ENCODE measurements around the gene CGGBP1.

Gene CGGBP1

GRCh38 chr3:88009066-88009465 lies 49.7 kb downstream of the CGGBP1 start:
- TF ChIP-seq, protein P1, sequence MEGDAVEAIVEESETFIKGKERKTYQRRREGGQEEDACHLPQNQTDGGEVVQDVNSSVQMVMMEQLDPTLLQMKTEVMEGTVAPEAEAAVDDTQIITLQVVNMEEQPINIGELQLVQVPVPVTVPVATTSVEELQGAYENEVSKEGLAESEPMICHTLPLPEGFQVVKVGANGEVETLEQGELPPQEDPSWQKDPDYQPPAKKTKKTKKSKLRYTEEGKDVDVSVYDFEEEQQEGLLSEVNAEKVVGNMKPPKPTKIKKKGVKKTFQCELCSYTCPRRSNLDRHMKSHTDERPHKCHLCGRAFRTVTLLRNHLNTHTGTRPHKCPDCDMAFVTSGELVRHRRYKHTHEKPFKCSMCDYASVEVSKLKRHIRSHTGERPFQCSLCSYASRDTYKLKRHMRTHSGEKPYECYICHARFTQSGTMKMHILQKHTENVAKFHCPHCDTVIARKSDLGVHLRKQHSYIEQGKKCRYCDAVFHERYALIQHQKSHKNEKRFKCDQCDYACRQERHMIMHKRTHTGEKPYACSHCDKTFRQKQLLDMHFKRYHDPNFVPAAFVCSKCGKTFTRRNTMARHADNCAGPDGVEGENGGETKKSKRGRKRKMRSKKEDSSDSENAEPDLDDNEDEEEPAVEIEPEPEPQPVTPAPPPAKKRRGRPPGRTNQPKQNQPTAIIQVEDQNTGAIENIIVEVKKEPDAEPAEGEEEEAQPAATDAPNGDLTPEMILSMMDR (IDR thresholded peaks at IDR 0.05; ENCODE audit: unreplicated experiment in 3 of 3): no peak
- Mint-ChIP-seq H3K27ac (no peak overlapping the region), H3K9me3 (no peaks in the 10 kb centered on the region), H3K27me3 (ENCODE audit: low read depth) (no peaks in the 10 kb centered on the region), H3K4me1 (no peaks in the 10 kb centered on the region), H3K4me3 (no peak overlapping the region), H3K36me3 (ENCODE audit: low read depth) (no peaks in the 10 kb centered on the region)

DNA sequence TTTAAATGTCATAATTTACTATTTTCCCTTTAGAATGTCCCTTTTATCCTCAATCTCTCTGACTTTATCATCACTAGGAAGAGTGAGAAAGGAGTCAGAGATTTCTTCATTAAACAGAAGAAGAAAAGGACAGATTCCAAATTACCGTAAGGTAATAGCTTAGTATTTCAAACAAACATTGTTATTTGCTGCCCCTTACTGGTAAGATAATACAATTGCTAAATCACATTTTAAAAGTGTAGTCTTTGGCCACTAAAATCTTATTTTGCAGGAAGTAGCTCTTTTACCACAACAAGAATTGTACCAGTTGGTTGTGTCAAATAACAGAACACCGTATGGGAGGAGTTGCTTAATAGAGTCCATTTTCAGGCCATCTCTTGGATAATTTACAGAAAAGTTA lies 53.7 kb downstream of the CGGBP1 start:
- no peaks in the 10 kb centered on the region for H3K36me3 Mint-ChIP-seq (ENCODE audit: low read depth)
- TF ChIP-seq, protein P1 (IDR thresholded peaks at IDR 0.05; ENCODE audit: unreplicated experiment in 3 of 3): peak; percentile 26 to 58 (median 46)
- H3K4me3 Mint-ChIP-seq: no peak overlapping the region
- H3K4me1 Mint-ChIP-seq: no peaks in the 10 kb centered on the region
- no peak overlapping the region for H3K27ac Mint-ChIP-seq
- H3K27me3 Mint-ChIP-seq (ENCODE audit: low read depth): no peaks in the 10 kb centered on the region
- no peaks in the 10 kb centered on the region for H3K9me3 Mint-ChIP-seq

DNA sequence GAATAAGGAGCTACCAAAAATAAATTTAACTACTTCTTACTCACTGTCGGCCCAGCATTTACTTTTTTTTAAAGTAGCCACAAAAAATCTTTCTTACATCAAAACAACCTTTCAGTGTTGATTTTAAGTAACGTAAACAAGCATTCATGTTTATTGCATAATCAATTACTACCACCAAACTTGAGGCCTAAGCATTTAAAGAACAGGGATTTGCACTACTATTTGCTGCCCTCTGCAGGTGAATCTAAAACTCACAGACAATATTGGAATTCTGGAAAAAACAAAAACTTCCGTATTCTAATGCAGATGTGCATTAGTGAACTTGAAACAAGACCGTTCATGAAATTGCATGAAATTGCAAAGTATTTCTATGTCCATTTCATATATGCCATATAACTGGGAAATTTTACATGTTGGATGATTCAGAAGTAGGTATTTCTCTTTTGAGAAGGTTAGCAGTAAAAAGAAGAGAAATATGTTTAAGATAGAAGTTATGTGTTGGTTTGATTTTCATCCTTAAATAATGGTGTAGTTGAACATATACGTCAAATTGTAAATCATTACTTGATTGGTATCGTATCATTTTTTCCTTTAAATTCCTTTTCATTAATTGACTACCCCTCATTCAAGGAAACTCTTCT lies 55.6 kb downstream of the CGGBP1 start:
- H3K36me3 Mint-ChIP-seq (ENCODE audit: low read depth): no peaks in the 10 kb centered on the region
- H3K27me3 Mint-ChIP-seq (ENCODE audit: low read depth): no peaks in the 10 kb centered on the region
- TF ChIP-seq, protein P1 (IDR thresholded peaks at IDR 0.05; ENCODE audit: unreplicated experiment in 3 of 3): peak; percentile 73 to 87 (median 78)
- H3K4me1 Mint-ChIP-seq: no peaks in the 10 kb centered on the region
- H3K4me3 Mint-ChIP-seq: no peak overlapping the region
- H3K9me3 Mint-ChIP-seq: no peaks in the 10 kb centered on the region
- no peak overlapping the region for H3K27ac Mint-ChIP-seq

- H3K27ac Mint-ChIP-seq: no peak overlapping the region
- TF ChIP-seq, protein P1 (IDR thresholded peaks at IDR 0.05; ENCODE audit: unreplicated experiment in 3 of 3): no peak
- no peaks in the 10 kb centered on the region for H3K4me1 Mint-ChIP-seq
- H3K9me3 Mint-ChIP-seq: no peaks in the 10 kb centered on the region
- H3K27me3 Mint-ChIP-seq (ENCODE audit: low read depth): no peaks in the 10 kb centered on the region
- no peak overlapping the region for H3K4me3 Mint-ChIP-seq
- no peaks in the 10 kb centered on the region for H3K36me3 Mint-ChIP-seq (ENCODE audit: low read depth)
Observed at GRCh38 chr3:88002448-88002847, 56.4 kb downstream of the CGGBP1 start.
